Stimulated activated naive B cell treated with anti-CD40 and anti-IgM and Interleukin-4, amounts not matched to agents 10 μg/mL and 1 μg/mL and 100 μg/mL, for 72 hours (primary cell): ENCODE results near the gene GPR18.

Source experiments
- ATAC-seq, 2 donors: fragments of 150-1000 bp; cut with Tn5 transposase; replicated peaks; 2 replicates each; pipeline ENCODE4 v1.10.0; 2021; ENCODE audit warnings: moderate library complexity in 1 of 2
- DNase-seq: peaks from one replicate; pipeline ENCODE4 v3.0.0; 2021
- H3K27ac Mint-ChIP-seq: one replicate; pipeline ENCODE4 v1.8.0; 2022; ENCODE audit warnings: mild to moderate bottlenecking, mixed read lengths
- H3K27me3 Mint-ChIP-seq, 2 donors: one replicate each; pipeline ENCODE4 v1.8.0; 2022; ENCODE audit warnings: mixed read lengths in 2 of 2
- H3K36me3 Mint-ChIP-seq, 2 donors: one replicate each; pipeline ENCODE4 v1.8.0; 2022; ENCODE audit warnings: mixed read lengths in 2 of 2, mild to moderate bottlenecking in 1 of 2
- H3K4me1 Mint-ChIP-seq, 2 donors: one replicate each; pipeline ENCODE4 v1.8.0; 2022; ENCODE audit warnings: mixed read lengths in 2 of 2, mild to moderate bottlenecking in 1 of 2
- H3K4me3 Mint-ChIP-seq, 2 donors: one replicate each; pipeline ENCODE4 v1.8.0; 2022; ENCODE audit warnings: mild to moderate bottlenecking in 2 of 2, mixed read lengths in 2 of 2, moderate library complexity in 1 of 2
- H3K9me3 Mint-ChIP-seq, 2 donors: one replicate each; pipeline ENCODE4 v1.8.0; 2022; ENCODE audit warnings: mixed read lengths in 2 of 2, mild to moderate bottlenecking in 1 of 2

GPR18 gene

DNA sequence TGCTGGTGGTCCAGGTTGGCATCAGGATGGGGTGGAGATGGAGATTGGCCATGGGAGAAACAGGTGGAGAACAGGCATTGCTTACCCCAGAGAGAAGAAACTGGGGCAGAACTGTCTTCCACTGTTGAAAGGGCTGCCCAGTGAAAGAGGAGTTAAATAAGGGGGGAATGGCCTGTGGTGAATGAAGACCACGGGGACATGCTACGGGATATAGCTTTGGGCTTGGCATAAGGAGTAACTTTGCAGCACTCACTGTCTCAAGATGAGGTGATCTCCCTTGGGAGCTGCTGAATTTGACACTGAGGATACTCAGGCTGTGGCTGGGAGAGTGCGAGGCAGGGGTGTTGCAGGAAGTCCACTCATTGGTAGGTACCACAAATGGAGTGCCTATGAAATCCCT, 10.6 kb upstream of the GPR18 start:
- Mint-ChIP-seq H3K36me3 (peaks cover 27 to 41% of the 10 kb centered on the region in 2 donors), H3K27ac (peak overlapping the region; percentile 40), H3K27me3 (no peaks in the 10 kb centered on the region), H3K4me1 (peaks cover 38 to 65% of the 10 kb centered on the region in 2 donors), H3K4me3 (no peak overlapping the region), H3K9me3 (peaks cover 0 to 3% of the 10 kb centered on the region in 2 donors)
- ATAC-seq, result no peak
- no peak for DNase-seq

- no peaks in the 10 kb centered on the region for H3K27me3 Mint-ChIP-seq
- H3K9me3 Mint-ChIP-seq, result no peaks in the 10 kb centered on the region
- peaks cover 19 to 37% of the 10 kb centered on the region in 2 donors for H3K36me3 Mint-ChIP-seq
- no peak overlapping the region for H3K4me3 Mint-ChIP-seq
- no peak overlapping the region for H3K27ac Mint-ChIP-seq
- ATAC-seq, result no peak
- no peak for DNase-seq
- H3K4me1 Mint-ChIP-seq, result peaks cover 39 to 65% of the 10 kb centered on the region in 2 donors
Measured at GRCh38 chr13:99267927-99268326, 9.7 kb upstream of the GPR18 start.

- Mint-ChIP-seq H3K4me1 (peaks cover 39 to 66% of the 10 kb centered on the region in 2 donors), H3K27ac (no peak overlapping the region), H3K36me3 (peaks cover 11 to 31% of the 10 kb centered on the region in 2 donors), H3K9me3 (no peaks in the 10 kb centered on the region), H3K4me3 (no peak overlapping the region), H3K27me3 (no peaks in the 10 kb centered on the region)
- DNase-seq (no peak), ATAC-seq (no peak)
Measured at GRCh38 chr13:99266827-99267226, 8.6 kb upstream of the GPR18 start.

DNA sequence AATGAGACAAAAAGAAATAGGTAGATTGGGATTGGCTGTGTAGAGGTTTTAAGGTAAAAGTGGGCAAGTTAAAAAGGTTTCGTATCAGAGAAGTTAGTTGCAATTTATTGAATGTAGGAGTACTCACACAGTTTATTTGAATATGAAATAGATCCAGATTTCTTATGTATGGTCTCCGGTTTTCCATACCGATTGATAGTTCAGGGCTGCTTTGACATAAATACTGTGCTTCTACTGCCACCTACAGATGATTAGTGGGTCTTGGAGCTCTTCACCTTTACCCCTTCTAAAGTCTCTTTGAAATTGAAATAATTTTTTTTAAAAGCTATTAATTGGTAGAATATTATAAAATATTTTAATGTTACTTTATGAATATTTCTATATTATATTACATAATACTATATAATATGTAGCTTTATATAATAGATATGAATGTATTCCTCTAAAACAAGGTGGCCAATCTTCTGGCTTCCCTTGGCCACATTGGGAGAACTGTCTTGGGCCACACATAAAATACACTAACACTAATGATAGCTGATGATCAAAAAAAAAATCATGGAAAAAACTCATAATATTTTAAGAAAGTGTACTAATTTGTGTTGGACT, 7.7 kb upstream of the GPR18 start:
- peaks cover 42 to 66% of the 10 kb centered on the region in 2 donors for H3K4me1 Mint-ChIP-seq
- peaks cover 9 to 29% of the 10 kb centered on the region in 2 donors for H3K36me3 Mint-ChIP-seq
- ATAC-seq (peak; percentile 36 to 52), DNase-seq (no peak)
- no peak overlapping the region for H3K4me3 Mint-ChIP-seq
- no peaks in the 10 kb centered on the region for H3K9me3 Mint-ChIP-seq
- H3K27ac Mint-ChIP-seq, result peak overlapping the region; percentile 3
- H3K27me3 Mint-ChIP-seq, result no peaks in the 10 kb centered on the region

- H3K9me3 Mint-ChIP-seq, result no peaks in the 10 kb centered on the region
- peaks cover 43 to 66% of the 10 kb centered on the region in 2 donors for H3K4me1 Mint-ChIP-seq
- peaks cover 10 to 34% of the 10 kb centered on the region in 2 donors for H3K36me3 Mint-ChIP-seq
- peak overlapping the region; percentile 3 for H3K27ac Mint-ChIP-seq
- DNase-seq (no peak), ATAC-seq (no peak)
- no peak overlapping the region for H3K4me3 Mint-ChIP-seq
- H3K27me3 Mint-ChIP-seq, result no peaks in the 10 kb centered on the region
Measured at GRCh38 chr13:99265162-99265800, 7.1 kb upstream of the GPR18 start.

- H3K27me3 Mint-ChIP-seq, result no peaks in the 10 kb centered on the region
- H3K36me3 Mint-ChIP-seq, result peaks cover 15 to 40% of the 10 kb centered on the region in 2 donors
- H3K9me3 Mint-ChIP-seq, result peaks cover 0 to 2% of the 10 kb centered on the region in 2 donors
- no peak overlapping the region for H3K4me3 Mint-ChIP-seq
- peaks cover 50 to 73% of the 10 kb centered on the region in 2 donors for H3K4me1 Mint-ChIP-seq
- ATAC-seq (peak; percentile 52 to 53), DNase-seq (no peak)
- H3K27ac Mint-ChIP-seq, result peak overlapping the region; percentile 84
Measured at GRCh38 chr13:99264051-99264450, 5.9 kb upstream of the GPR18 start.

GRCh38 chr13:99263126-99263785, 5.1 kb upstream of the GPR18 start:
- Mint-ChIP-seq H3K4me3 (no peak overlapping the region), H3K27ac (peak overlapping the region; percentile 84), H3K36me3 (peaks cover 12 to 35% of the 10 kb centered on the region in 2 donors), H3K9me3 (peaks cover 0 to 2% of the 10 kb centered on the region in 2 donors), H3K4me1 (peaks cover 44 to 74% of the 10 kb centered on the region in 2 donors), H3K27me3 (no peaks in the 10 kb centered on the region)
- DNase-seq (no peak), ATAC-seq (no peak)

GRCh38 chr13:99261059-99261458, 2.9 kb upstream of the GPR18 start:
- ATAC-seq, result no peak
- no peaks in the 10 kb centered on the region for H3K27me3 Mint-ChIP-seq
- peaks cover 50 to 84% of the 10 kb centered on the region in 2 donors for H3K4me1 Mint-ChIP-seq
- H3K4me3 Mint-ChIP-seq, result no peak overlapping the region
- peaks cover 0 to 2% of the 10 kb centered on the region in 2 donors for H3K9me3 Mint-ChIP-seq
- no peak for DNase-seq
- peak overlapping the region; percentile 67 for H3K27ac Mint-ChIP-seq
- peaks cover 14 to 35% of the 10 kb centered on the region in 2 donors for H3K36me3 Mint-ChIP-seq

DNA sequence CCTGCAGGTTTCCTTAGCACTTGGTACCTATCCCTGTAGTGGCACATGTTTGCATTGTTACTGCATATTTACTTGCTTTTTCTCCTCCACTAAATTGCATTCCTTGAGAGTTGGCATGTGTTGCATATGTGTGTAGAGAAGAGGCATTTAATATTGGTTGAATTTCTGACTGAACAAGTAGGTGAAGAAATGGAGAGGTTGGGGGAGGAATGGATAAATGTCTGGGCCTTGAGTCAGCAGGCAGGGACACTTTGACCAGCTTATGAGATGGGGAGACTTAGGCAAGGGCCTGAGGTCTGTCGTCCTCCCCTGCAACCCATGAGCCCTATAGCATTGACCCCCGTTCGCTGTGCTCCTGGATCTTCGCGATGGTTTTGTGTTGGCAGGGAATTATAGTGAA, 2.0 kb upstream of the GPR18 start:
- ATAC-seq (no peak), DNase-seq (no peak)
- Mint-ChIP-seq H3K27ac (peak overlapping the region; percentile 43), H3K4me1 (peaks cover 48 to 81% of the 10 kb centered on the region in 2 donors), H3K9me3 (peaks cover 0 to 2% of the 10 kb centered on the region in 2 donors), H3K27me3 (no peaks in the 10 kb centered on the region), H3K4me3 (peak overlapping the region; percentile 30 to 42), H3K36me3 (peaks cover 15 to 34% of the 10 kb centered on the region in 2 donors)

- Mint-ChIP-seq H3K4me3 (peak overlapping the region in 1 of 2 donors; percentile 90), H3K9me3 (peaks cover 0 to 2% of the 10 kb centered on the region in 2 donors), H3K36me3 (peaks cover 23 to 39% of the 10 kb centered on the region in 2 donors), H3K27ac (peak overlapping the region; percentile 82), H3K27me3 (no peaks in the 10 kb centered on the region), H3K4me1 (peaks cover 48 to 79% of the 10 kb centered on the region in 2 donors)
- peak; percentile 26 for DNase-seq
- ATAC-seq, result peak; percentile 74 to 76
Measured at GRCh38 chr13:99258946-99259345, 767 bp upstream of the GPR18 start.

DNA sequence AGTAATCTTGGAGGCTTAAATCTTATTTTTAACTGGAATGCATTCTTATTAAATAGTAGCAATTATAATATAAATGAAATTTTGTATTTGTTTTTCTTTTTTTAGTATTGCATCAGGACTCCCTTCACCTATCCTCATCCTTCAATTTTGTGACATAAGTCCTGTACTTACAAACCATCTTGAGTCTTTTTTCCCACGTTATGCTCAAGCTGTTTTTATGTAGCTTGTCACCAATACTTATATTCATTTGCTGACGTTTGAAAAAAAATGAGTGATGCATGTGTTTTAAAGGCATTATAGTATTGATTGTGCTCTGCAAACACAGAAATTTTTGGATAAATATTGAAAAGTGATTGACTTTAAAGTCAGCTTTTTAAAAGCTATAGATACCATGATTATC, 888 bp downstream of the GPR18 start:
- Mint-ChIP-seq H3K27me3 (no peaks in the 10 kb centered on the region), H3K9me3 (peaks cover 0 to 2% of the 10 kb centered on the region in 2 donors), H3K36me3 (peaks cover 28 to 34% of the 10 kb centered on the region in 2 donors), H3K27ac (no peak overlapping the region), H3K4me1 (peaks cover 40 to 68% of the 10 kb centered on the region in 2 donors), H3K4me3 (peak overlapping the region; percentile 78 to 81)
- no peak for DNase-seq
- no peak for ATAC-seq

DNA sequence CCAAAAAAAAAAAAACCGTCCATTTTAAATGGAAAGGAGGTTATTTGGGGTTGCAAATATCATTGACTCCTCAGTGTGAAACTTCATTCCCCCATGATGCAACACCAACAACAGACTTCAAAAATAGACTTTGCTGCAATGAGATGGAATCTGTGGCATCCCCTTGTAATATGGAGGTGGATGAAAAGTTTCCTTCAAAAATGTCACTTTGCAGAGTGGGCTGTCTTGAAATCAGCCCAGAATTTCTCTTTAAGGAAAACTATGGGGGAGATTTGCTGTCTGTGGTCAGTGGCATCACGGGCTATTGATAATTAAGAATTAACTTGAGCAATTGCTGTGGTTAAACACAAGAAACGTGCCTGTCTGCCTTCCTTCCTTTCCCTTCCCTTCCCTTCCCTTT, 1.5 kb downstream of the GPR18 start:
- DNase-seq (no peak), ATAC-seq (peak; percentile 47 to 48)
- no peaks in the 10 kb centered on the region for H3K27me3 Mint-ChIP-seq
- peak overlapping the region; percentile 75 to 78 for H3K4me3 Mint-ChIP-seq
- peaks cover 0 to 2% of the 10 kb centered on the region in 2 donors for H3K9me3 Mint-ChIP-seq
- peaks cover 41 to 68% of the 10 kb centered on the region in 2 donors for H3K4me1 Mint-ChIP-seq
- H3K27ac Mint-ChIP-seq, result peak overlapping the region; percentile 89
- H3K36me3 Mint-ChIP-seq, result peaks cover 32 to 35% of the 10 kb centered on the region in 2 donors

DNA sequence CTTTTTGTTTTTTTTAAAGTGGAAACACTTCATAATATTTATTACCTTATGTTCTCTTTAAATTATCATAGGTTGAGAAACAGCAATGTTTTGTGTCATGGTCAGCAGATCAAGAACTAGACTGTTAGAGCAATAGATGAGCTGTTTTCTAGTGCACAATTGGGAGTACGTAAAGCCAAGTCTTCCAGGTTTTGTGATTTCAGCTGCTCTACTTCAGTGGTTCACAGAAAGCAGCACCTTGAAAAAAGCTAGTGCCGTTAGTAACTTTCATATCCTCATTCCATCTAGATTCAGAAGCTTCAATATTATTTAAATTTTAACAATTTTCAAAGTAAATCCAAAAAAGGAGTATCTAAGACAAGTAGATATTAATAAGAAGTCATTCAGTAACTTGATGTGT, 1.9 kb downstream of the GPR18 start:
- H3K36me3 Mint-ChIP-seq, result peaks cover 35 to 39% of the 10 kb centered on the region in 2 donors
- peaks cover 40 to 68% of the 10 kb centered on the region in 2 donors for H3K4me1 Mint-ChIP-seq
- ATAC-seq (peak; percentile 63 to 66), DNase-seq (no peak)
- H3K4me3 Mint-ChIP-seq, result peak overlapping the region; percentile 75 to 78
- H3K27me3 Mint-ChIP-seq, result no peaks in the 10 kb centered on the region
- peak overlapping the region; percentile 89 for H3K27ac Mint-ChIP-seq
- H3K9me3 Mint-ChIP-seq, result peaks cover 0 to 2% of the 10 kb centered on the region in 2 donors

DNA sequence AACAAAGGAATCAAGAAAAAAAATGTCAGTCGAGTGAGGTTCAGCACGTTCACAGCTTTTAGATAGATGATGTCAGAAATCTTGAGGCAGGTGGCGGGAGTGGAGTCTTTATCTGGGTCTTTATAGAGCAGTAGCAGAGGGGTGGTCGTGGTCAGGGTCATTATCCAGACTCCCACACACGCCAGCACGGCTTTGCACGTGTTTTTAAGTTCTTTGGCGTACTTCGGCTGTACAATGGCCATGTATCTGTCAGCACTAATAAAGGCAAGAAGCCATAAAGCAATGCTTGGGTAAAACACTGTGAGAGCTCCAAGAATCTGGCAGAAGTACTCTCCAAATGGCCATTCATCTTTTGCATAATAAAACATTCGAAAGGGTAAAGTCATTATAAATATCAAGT, 2.9 kb downstream of the GPR18 start:
- Mint-ChIP-seq H3K4me1 (peaks cover 38 to 67% of the 10 kb centered on the region in 2 donors), H3K27ac (peak overlapping the region; percentile 63), H3K9me3 (peaks cover 0 to 2% of the 10 kb centered on the region in 2 donors), H3K27me3 (no peaks in the 10 kb centered on the region), H3K36me3 (peaks cover 37 to 42% of the 10 kb centered on the region in 2 donors), H3K4me3 (peak overlapping the region; percentile 6 to 8)
- ATAC-seq (no peak), DNase-seq (no peak)
